HG03025 (cell line): ENCODE data around the gene RHEBL1.
"Not testable (repeated sequence)": the region's sequence is repeated elsewhere in the genome, so short reads cannot be mapped to it uniquely, and the experiment has no call there.

ENCODE experiments used
- ATAC-seq: cut with Tn5 transposase; IDR thresholded peaks from one replicate; pipeline ENCODE4 v1.9.1; 2021; ENCODE audit warnings: mild to moderate bottlenecking, moderate library complexity; ENCODE audit not compliant: unreplicated experiment, low FRiP score

Gene RHEBL1

GRCh38 chr12:49089821-49090773 lies 20.3 kb upstream of the RHEBL1 start:
- ATAC-seq: no peak

- ATAC-seq: no peak
Observed at GRCh38 chr12:49088932-49089330, 19.2 kb upstream of the RHEBL1 start.

- no peak for ATAC-seq
Observed at GRCh38 chr12:49088150-49088931, 18.6 kb upstream of the RHEBL1 start.

GRCh38 chr12:49086116-49086515 lies 16.3 kb upstream of the RHEBL1 start:
- no peak for ATAC-seq

GRCh38 chr12:49084438-49084837 lies 14.7 kb upstream of the RHEBL1 start:
- no peak for ATAC-seq

- no peak for ATAC-seq
Observed at GRCh38 chr12:49079793-49080192, 10.0 kb upstream of the RHEBL1 start.

GRCh38 chr12:49070971-49071370 lies 1.2 kb upstream of the RHEBL1 start:
- no peak for ATAC-seq

GRCh38 chr12:49068879-49069506 lies 786 bp downstream of the RHEBL1 start:
- no peak for ATAC-seq

- no peak for ATAC-seq
Observed at GRCh38 chr12:49066120-49066519, 3.7 kb downstream of the RHEBL1 start.

GRCh38 chr12:49064767-49065152 lies 5.0 kb downstream of the RHEBL1 start:
- ATAC-seq: no peak

GRCh38 chr12:49061916-49062315 lies 7.9 kb downstream of the RHEBL1 start:
- not testable (repeated sequence) for ATAC-seq

- ATAC-seq: peak; percentile 17
Observed at GRCh38 chr12:49061157-49061650, 8.6 kb downstream of the RHEBL1 start.

GRCh38 chr12:49060237-49061156 lies 9.3 kb downstream of the RHEBL1 start, which contains the start of gene KMT2D:
Gene KMT2D (minus strand): TSS chr12:49060794. CDS start chr12:49055324, 5,470 bp downstream.
- ATAC-seq: peak; percentile 43

- ATAC-seq: peak; percentile 9
Observed at GRCh38 chr12:49059299-49060171, 10.2 kb downstream of the RHEBL1 start.

GRCh38 chr12:49059045-49059298 lies 10.8 kb downstream of the RHEBL1 start:
- ATAC-seq: no peak

GRCh38 chr12:49058366-49059044 lies 11.3 kb downstream of the RHEBL1 start:
- no peak for ATAC-seq

GRCh38 chr12:49057888-49058287 lies 11.9 kb downstream of the RHEBL1 start:
- ATAC-seq: no peak

GRCh38 chr12:49055978-49056754 lies 13.6 kb downstream of the RHEBL1 start:
- ATAC-seq: peak; percentile 50
